Liver (tissue), 9 donors: ENCODE measurements around the gene ANKS1A. TPM values are rescaled to one million over a fixed set of nuclear protein-coding genes. Genes with fewer than 3 reads are reported as not detected.

Source experiments
- DNase-seq: peaks from one replicate; pipeline ENCODE4 v3.0.0-alpha.2; 2017; ENCODE audit warnings: low spot score
- H3K27ac ChIP-seq, 2 donors: one replicate each; pipeline ENCODE4 v1.7.0; 2013; ENCODE audit warnings: inconsistent platforms in 2 of 2, low read length in 2 of 2, control low read depth in 1 of 2, low read depth in 1 of 2, mild to moderate bottlenecking in 1 of 2
- H3K27me3 ChIP-seq, 4 donors: one replicate each; pipeline versions ENCODE4 v1.6.1 to v1.7.0; 2013; ENCODE audit warnings: low read length in 3 of 4, inconsistent platforms in 1 of 4, mild to moderate bottlenecking in 1 of 4, moderate library complexity in 1 of 4; ENCODE audit not compliant: control insufficient read depth in 4 of 4, insufficient read depth in 4 of 4
- H3K36me3 ChIP-seq, 4 donors: one replicate each; pipeline versions ENCODE4 v1.6.1 to v1.7.0; 2013; ENCODE audit warnings: low read length in 3 of 4, mild to moderate bottlenecking in 3 of 4, low read depth in 1 of 4, moderate library complexity in 1 of 4; ENCODE audit not compliant: control insufficient read depth in 4 of 4, insufficient read depth in 3 of 4
- H3K4me1 ChIP-seq, 4 donors: one replicate each; pipeline versions ENCODE4 v1.6.1 to v1.7.0; 2013; ENCODE audit warnings: low read length in 3 of 4, mild to moderate bottlenecking in 3 of 4, moderate library complexity in 1 of 4; ENCODE audit not compliant: control insufficient read depth in 4 of 4, insufficient read depth in 4 of 4
- H3K4me3 ChIP-seq, 3 donors: one replicate each; pipeline versions ENCODE4 v1.6.1 to v1.7.0; 2013; ENCODE audit warnings: low read length in 3 of 3, control low read depth in 1 of 3, low read depth in 1 of 3, mild to moderate bottlenecking in 1 of 3
- H3K9ac ChIP-seq, 2 donors: one replicate each; pipeline ENCODE4 v1.7.0; 2013; ENCODE audit warnings: low read length in 2 of 2, mild to moderate bottlenecking in 2 of 2, moderate library complexity in 2 of 2, control low read depth in 1 of 2, low read depth in 1 of 2
- H3K9me3 ChIP-seq, 4 donors: one replicate each; pipeline versions ENCODE4 v1.6.1 to v1.7.0; 2013; ENCODE audit warnings: low read length in 3 of 4; ENCODE audit not compliant: control insufficient read depth in 4 of 4
- EGR1 ChIP-seq, 2 donors: IDR thresholded peaks; 2 replicates each; pipeline ENCODE4 v1.6.1; 2016 to 2018; ENCODE audit warnings: antibody characterized with exemption in 2 of 2, low read depth in 2 of 2
- FOXA1 ChIP-seq: IDR thresholded peaks from 2 replicates; pipeline ENCODE4 v1.6.1; 2016; ENCODE audit warnings: antibody characterized with exemption
- FOXA2 ChIP-seq: IDR thresholded peaks from 2 replicates; pipeline ENCODE4 v1.6.1; 2016; ENCODE audit warnings: antibody characterized with exemption
- GABPA ChIP-seq, 2 donors: IDR thresholded peaks in 1 of 2; conservative IDR thresholded peaks in 1 of 2; 2 replicates each; pipeline ENCODE4 v1.6.1; 2016; ENCODE audit warnings: antibody characterized with exemption in 2 of 2, mild to moderate bottlenecking in 1 of 2, moderate library complexity in 1 of 2
- HNF4A ChIP-seq, 2 donors: conservative IDR thresholded peaks; 2 replicates each; pipeline ENCODE4 v1.6.1; 2016; ENCODE audit warnings: antibody characterized with exemption in 2 of 2, mild to moderate bottlenecking in 2 of 2
- HNF4G ChIP-seq: IDR thresholded peaks from 2 replicates; pipeline ENCODE4 v1.6.1; 2016; ENCODE audit warnings: antibody characterized with exemption
- JUND ChIP-seq, 2 donors: IDR thresholded peaks; 2 replicates each; pipeline ENCODE4 v1.6.1; 2016; ENCODE audit warnings: antibody characterized with exemption in 2 of 2
- NR2F2 ChIP-seq: IDR thresholded peaks from 2 replicates; pipeline ENCODE4 v1.6.1; 2016; ENCODE audit warnings: antibody characterized with exemption
- RAD21 ChIP-seq, 2 donors: IDR thresholded peaks; 2 replicates each; pipeline ENCODE4 v1.6.1; 2016; ENCODE audit warnings: antibody characterized with exemption in 2 of 2, mild to moderate bottlenecking in 2 of 2
- RXRA ChIP-seq, 2 donors: IDR thresholded peaks; 2 replicates each; pipeline ENCODE4 v1.6.1; 2017 to 2018; ENCODE audit warnings: antibody characterized with exemption in 2 of 2, mild to moderate bottlenecking in 1 of 2
- SP1 ChIP-seq: IDR thresholded peaks from 2 replicates; pipeline ENCODE4 v1.6.1; 2018; ENCODE audit warnings: antibody characterized with exemption, mild to moderate bottlenecking
- TAF1 ChIP-seq: conservative IDR thresholded peaks from 2 replicates; pipeline ENCODE4 v1.6.1; 2016; ENCODE audit warnings: antibody characterized with exemption, mild to moderate bottlenecking
- YY1 ChIP-seq: IDR thresholded peaks from 2 replicates; pipeline ENCODE4 v1.6.1; 2016; ENCODE audit warnings: antibody characterized with exemption, mild to moderate bottlenecking
- WGBS: extraction: QIAGEN DNeasy Blood & Tissue Kit; methylation state at CpG from one replicate; pipeline ENCODE4 v1.1.7; 2013; 5-methylcytosine and 5-hydroxymethylcytosine counted together
- polyA plus RNA-seq, 2 donors: library from polyadenylated mRNA; stranded (reverse) in 1 of 2; unstranded in 1 of 2; fragments of 200-250 nt in 1 of 2; fragments of >200 nt in 1 of 2; fragmentation: Nextera tagmentation in 1 of 2; extraction: Ambion mirVana in 1 of 2; gene quantifications; one replicate each; pipeline versions ENCODE4 v1.2.1 to v1.2.3, GENCODE V29; 2013 to 2015
- total RNA-seq, 2 donors: library from RNA; depleted of rRNA; stranded (reverse); fragments of >200 nt; gene quantifications; one replicate each; pipeline ENCODE4 v1.2.3, GENCODE V29; 2014
- TF ChIP-seq, protein P1 (sequence below): IDR thresholded peaks from 2 replicates; pipeline ENCODE4 v1.6.1; 2016; ENCODE audit warnings: antibody characterized with exemption
- TF ChIP-seq, protein P2 (sequence below): IDR thresholded peaks from 2 replicates; pipeline ENCODE4 v1.6.1; 2016; ENCODE audit warnings: antibody characterized with exemption, mild to moderate bottlenecking
- TF ChIP-seq, protein P3 (sequence below): fragments of 150-350 bp; IDR thresholded peaks from 2 replicates; pipeline ENCODE4 v1.5.1; 2017; ENCODE audit warnings: improper control_type of control experiment, low read depth, low read length; ENCODE audit not compliant: missing input control
- TF ChIP-seq, protein P4 (sequence below): IDR thresholded peaks from 2 replicates; pipeline ENCODE4 v1.6.1; 2016; ENCODE audit warnings: antibody characterized with exemption
- TF ChIP-seq, protein P5 (sequence below): IDR thresholded peaks from 2 replicates; pipeline ENCODE4 v1.6.1; 2016; ENCODE audit warnings: antibody characterized with exemption
- donor health status: healthy.
- donor health status: healthy.
- donor health status: healthy.
- donor health status: healthy.
- donor health status: healthy.

Gene ANKS1A
- total and polyA plus RNA-seq, 4 donors, result 4.3 to 18.7 (median 6.7) TPM

DNA sequence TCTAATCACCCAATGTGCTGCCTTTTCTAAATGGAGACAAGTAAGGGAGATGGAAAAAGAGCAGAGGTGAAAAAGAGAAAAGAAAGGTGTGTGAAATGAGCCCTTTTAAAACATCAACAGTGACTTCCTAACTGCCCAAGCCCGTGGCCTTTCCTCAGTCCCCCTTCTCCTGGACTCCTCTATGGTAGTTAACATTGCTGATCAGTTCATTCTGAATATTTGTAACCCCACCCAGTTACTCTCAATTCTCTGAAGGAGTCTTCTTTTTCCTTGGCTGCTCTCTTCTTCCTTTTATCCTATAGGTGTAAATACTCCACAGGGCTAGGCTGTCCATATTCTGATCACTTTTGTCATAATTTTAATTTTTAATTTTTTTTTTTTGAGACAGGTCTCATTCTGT is 28.3 kb upstream of the ANKS1A start:
- Histone ChIP-seq H3K36me3 (peaks cover 8 to 58% (median 49%) of the 10 kb centered on the region in 4 donors), H3K9me3 (no peaks in the 10 kb centered on the region), H3K4me1 (no peaks in the 10 kb centered on the region), H3K9ac (no peak overlapping the region), H3K27ac (no peak overlapping the region), H3K4me3 (no peak overlapping the region), H3K27me3 (no peaks in the 10 kb centered on the region)
- no peak for TF ChIP-seq HNF4G
- TF ChIP-seq TAF1, result no peak
- TF ChIP-seq, protein P1, sequence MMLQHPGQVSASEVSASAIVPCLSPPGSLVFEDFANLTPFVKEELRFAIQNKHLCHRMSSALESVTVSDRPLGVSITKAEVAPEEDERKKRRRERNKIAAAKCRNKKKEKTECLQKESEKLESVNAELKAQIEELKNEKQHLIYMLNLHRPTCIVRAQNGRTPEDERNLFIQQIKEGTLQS, result no peak
- no peak for TF ChIP-seq EGR1 (IDR thresholded peaks at IDR 0.05; ENCODE audit: low read depth in 2 of 2)
- TF ChIP-seq SP1, result no peak
- TF ChIP-seq, protein P2, sequence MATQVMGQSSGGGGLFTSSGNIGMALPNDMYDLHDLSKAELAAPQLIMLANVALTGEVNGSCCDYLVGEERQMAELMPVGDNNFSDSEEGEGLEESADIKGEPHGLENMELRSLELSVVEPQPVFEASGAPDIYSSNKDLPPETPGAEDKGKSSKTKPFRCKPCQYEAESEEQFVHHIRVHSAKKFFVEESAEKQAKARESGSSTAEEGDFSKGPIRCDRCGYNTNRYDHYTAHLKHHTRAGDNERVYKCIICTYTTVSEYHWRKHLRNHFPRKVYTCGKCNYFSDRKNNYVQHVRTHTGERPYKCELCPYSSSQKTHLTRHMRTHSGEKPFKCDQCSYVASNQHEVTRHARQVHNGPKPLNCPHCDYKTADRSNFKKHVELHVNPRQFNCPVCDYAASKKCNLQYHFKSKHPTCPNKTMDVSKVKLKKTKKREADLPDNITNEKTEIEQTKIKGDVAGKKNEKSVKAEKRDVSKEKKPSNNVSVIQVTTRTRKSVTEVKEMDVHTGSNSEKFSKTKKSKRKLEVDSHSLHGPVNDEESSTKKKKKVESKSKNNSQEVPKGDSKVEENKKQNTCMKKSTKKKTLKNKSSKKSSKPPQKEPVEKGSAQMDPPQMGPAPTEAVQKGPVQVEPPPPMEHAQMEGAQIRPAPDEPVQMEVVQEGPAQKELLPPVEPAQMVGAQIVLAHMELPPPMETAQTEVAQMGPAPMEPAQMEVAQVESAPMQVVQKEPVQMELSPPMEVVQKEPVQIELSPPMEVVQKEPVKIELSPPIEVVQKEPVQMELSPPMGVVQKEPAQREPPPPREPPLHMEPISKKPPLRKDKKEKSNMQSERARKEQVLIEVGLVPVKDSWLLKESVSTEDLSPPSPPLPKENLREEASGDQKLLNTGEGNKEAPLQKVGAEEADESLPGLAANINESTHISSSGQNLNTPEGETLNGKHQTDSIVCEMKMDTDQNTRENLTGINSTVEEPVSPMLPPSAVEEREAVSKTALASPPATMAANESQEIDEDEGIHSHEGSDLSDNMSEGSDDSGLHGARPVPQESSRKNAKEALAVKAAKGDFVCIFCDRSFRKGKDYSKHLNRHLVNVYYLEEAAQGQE, result no peak
- no peak for TF ChIP-seq GABPA (IDR thresholded peaks at IDR 0.05 in 1 of 2, conservative IDR thresholded peaks at IDR 0.05 in 1 of 2)
- TF ChIP-seq, protein P3, sequence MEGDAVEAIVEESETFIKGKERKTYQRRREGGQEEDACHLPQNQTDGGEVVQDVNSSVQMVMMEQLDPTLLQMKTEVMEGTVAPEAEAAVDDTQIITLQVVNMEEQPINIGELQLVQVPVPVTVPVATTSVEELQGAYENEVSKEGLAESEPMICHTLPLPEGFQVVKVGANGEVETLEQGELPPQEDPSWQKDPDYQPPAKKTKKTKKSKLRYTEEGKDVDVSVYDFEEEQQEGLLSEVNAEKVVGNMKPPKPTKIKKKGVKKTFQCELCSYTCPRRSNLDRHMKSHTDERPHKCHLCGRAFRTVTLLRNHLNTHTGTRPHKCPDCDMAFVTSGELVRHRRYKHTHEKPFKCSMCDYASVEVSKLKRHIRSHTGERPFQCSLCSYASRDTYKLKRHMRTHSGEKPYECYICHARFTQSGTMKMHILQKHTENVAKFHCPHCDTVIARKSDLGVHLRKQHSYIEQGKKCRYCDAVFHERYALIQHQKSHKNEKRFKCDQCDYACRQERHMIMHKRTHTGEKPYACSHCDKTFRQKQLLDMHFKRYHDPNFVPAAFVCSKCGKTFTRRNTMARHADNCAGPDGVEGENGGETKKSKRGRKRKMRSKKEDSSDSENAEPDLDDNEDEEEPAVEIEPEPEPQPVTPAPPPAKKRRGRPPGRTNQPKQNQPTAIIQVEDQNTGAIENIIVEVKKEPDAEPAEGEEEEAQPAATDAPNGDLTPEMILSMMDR, result no peak
- TF ChIP-seq JUND (IDR thresholded peaks at IDR 0.05), result no peak
- TF ChIP-seq NR2F2, result no peak
- no peak for TF ChIP-seq FOXA2
- TF ChIP-seq, protein P4, sequence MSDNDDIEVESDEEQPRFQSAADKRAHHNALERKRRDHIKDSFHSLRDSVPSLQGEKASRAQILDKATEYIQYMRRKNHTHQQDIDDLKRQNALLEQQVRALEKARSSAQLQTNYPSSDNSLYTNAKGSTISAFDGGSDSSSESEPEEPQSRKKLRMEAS, result no peak
- no peak for TF ChIP-seq YY1
- TF ChIP-seq HNF4A (conservative IDR thresholded peaks at IDR 0.05), result no peak
- no peak for TF ChIP-seq FOXA1
- no peak for TF ChIP-seq RXRA (IDR thresholded peaks at IDR 0.05)
- TF ChIP-seq, protein P5, sequence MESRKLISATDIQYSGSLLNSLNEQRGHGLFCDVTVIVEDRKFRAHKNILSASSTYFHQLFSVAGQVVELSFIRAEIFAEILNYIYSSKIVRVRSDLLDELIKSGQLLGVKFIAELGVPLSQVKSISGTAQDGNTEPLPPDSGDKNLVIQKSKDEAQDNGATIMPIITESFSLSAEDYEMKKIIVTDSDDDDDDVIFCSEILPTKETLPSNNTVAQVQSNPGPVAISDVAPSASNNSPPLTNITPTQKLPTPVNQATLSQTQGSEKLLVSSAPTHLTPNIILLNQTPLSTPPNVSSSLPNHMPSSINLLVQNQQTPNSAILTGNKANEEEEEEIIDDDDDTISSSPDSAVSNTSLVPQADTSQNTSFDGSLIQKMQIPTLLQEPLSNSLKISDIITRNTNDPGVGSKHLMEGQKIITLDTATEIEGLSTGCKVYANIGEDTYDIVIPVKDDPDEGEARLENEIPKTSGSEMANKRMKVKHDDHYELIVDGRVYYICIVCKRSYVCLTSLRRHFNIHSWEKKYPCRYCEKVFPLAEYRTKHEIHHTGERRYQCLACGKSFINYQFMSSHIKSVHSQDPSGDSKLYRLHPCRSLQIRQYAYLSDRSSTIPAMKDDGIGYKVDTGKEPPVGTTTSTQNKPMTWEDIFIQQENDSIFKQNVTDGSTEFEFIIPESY, result no peak
- TF ChIP-seq RAD21 (IDR thresholded peaks at IDR 0.05), result no peak
- no peak for DNase-seq
- WGBS, result 93% methylated on average over 1 of the region's 1 CpG
